ENCODE results near the gene SLC22A4.

SLC22A4 gene

GRCh38 chr5:132392978-132393825 is 99.0 kb downstream of the SLC22A4 start:
- TF ChIP-seq CTCF (IDR thresholded peaks at IDR 0.05) = no peak
